K562 (cell line): ENCODE data around the gene DPM2. TPM values are rescaled to one million over a fixed set of nuclear protein-coding genes. Genes with fewer than 3 reads are reported as not detected.

ENCODE experiments used
- AFF1 ChIP-seq, 2 experiments: fragments of 450-650 bp; IDR thresholded peaks; 2 replicates each; pipeline ENCODE4 v1.6.1; 2018; ENCODE audit warnings: mild to moderate bottlenecking in 2 of 2, low read depth in 1 of 2; ENCODE audit not compliant: partially characterized antibody in 2 of 2
- ATF2 ChIP-seq: sonication (generic); formaldehyde crosslinking; IDR thresholded peaks from 2 replicates; pipeline ENCODE4 v1.8.1; 2022; ENCODE audit warnings: missing genetic modification reagents
- FOXJ3 ChIP-seq: sonication (generic); formaldehyde crosslinking; IDR thresholded peaks from 2 replicates; pipeline ENCODE4 v1.4.0; 2020; ENCODE audit warnings: mild to moderate bottlenecking, missing genetic modification reagents
- HOMEZ ChIP-seq: fragments of 250-450 bp; sonication (Bioruptor Pico); IDR thresholded peaks from 2 replicates; pipeline ENCODE4 v1.4.0; 2020; ENCODE audit warnings: mild to moderate bottlenecking, moderate library complexity
- MXI1 ChIP-seq: IDR thresholded peaks from 2 replicates; pipeline ENCODE4 v1.6.1; 2011; ENCODE audit warnings: low read depth, mild to moderate bottlenecking, improper control_type of control experiment, low read length
- RBFOX2 ChIP-seq: fragments of 200-400 bp; formaldehyde crosslinking; IDR thresholded peaks from 2 replicates; pipeline ENCODE4 v1.6.1; 2017; ENCODE audit warnings: low read depth, mild to moderate bottlenecking, low read length, moderate library complexity
- RBM22 ChIP-seq: fragments of 200-400 bp; formaldehyde crosslinking; IDR thresholded peaks from 2 replicates; pipeline ENCODE4 v1.6.1; 2018; ENCODE audit warnings: low read length, low read depth; ENCODE audit not compliant: poor library complexity, severe bottlenecking
- SMAD1 ChIP-seq: fragments of 150-350 bp; IDR thresholded peaks from 2 replicates; pipeline ENCODE4 v1.6.1; 2014; ENCODE audit warnings: low read length, low read depth; ENCODE audit not compliant: partially characterized antibody
- SMARCA5 ChIP-seq: fragments of 450-650 bp; IDR thresholded peaks from 2 replicates; pipeline ENCODE4 v1.6.1; 2016
- SUPT5H ChIP-seq: fragments of 450-650 bp; IDR thresholded peaks from 2 replicates; pipeline ENCODE4 v1.6.1; 2016
- TBP ChIP-seq: optimal IDR thresholded peaks from 2 replicates; pipeline ENCODE3; 2011; ENCODE audit warnings: low read depth, low read length, improper control_type of control experiment
- ZFP1 ChIP-seq: fragments of 450-650 bp; formaldehyde crosslinking; IDR thresholded peaks from 2 replicates; pipeline ENCODE4 v1.4.0; 2020; ENCODE audit warnings: mild to moderate bottlenecking, mixed read lengths
- ZNF239 ChIP-seq: fragments of 250-450 bp; sonication (Bioruptor Pico); IDR thresholded peaks from 2 replicates; pipeline ENCODE4 v1.4.0; 2020; ENCODE audit warnings: mild to moderate bottlenecking
- polyA plus RNA-seq, 8 experiments: library from polyadenylated mRNA; depleted of rRNA in 4 of 8; stranded (reverse) in 5 of 8; unstranded in 3 of 8; fragments of >200 nt; fragmentation: Nextera tagmentation in 2 of 8; fragmentation: Illumina TruSeq in 1 of 8; extraction: Ambion mirVana in 2 of 8; extraction: Trizol in 1 of 8; gene quantifications; 2 replicates each; pipeline versions ENCODE4 v1.2.1 to v1.2.3, GENCODE V29; 2011 to 2014; ENCODE audit warnings: inconsistent platforms in 1 of 8, missing spikeins in 1 of 8
- total RNA-seq, 7 experiments: library from RNA; depleted of rRNA in 6 of 7; stranded (reverse); fragments of >200 nt in 6 of 7; fragmentation: Illumina TruSeq in 2 of 7; extraction: Trizol in 2 of 7; gene quantifications; 2 replicates each; pipeline versions ENCODE4 v1.2.1 to v1.2.3, GENCODE V29; 2011 to 2021; ENCODE audit warnings: low replicate concordance in 1 of 7
- TF ChIP-seq, protein P1 (sequence below): fragments of 250-450 bp; sonication (Bioruptor Pico); IDR thresholded peaks from 2 replicates; pipeline ENCODE4 v1.4.0; 2020; ENCODE audit warnings: mild to moderate bottlenecking, moderate library complexity
- TF ChIP-seq, protein P2 (sequence below), 2 experiments: fragments of 450-650 bp in 1 of 2; sonication (generic) in 1 of 2; formaldehyde crosslinking in 1 of 2; IDR thresholded peaks in 1 of 2; conservative IDR thresholded peaks in 1 of 2; 2 replicates each; pipeline versions ENCODE4 v1.6.1 to v1.8.1; 2016 to 2023; ENCODE audit warnings: mild to moderate bottlenecking in 2 of 2, moderate library complexity in 2 of 2, inconsistent platforms in 1 of 2, missing genetic modification reagents in 1 of 2

DPM2 gene
- total and polyA plus RNA-seq, 9 of the 15 experiments (the other 6 are each of a cell fraction or from before 2014, with no cell fraction given) = 43.5 to 126 (median 71.1) TPM

- TF ChIP-seq, protein P1, sequence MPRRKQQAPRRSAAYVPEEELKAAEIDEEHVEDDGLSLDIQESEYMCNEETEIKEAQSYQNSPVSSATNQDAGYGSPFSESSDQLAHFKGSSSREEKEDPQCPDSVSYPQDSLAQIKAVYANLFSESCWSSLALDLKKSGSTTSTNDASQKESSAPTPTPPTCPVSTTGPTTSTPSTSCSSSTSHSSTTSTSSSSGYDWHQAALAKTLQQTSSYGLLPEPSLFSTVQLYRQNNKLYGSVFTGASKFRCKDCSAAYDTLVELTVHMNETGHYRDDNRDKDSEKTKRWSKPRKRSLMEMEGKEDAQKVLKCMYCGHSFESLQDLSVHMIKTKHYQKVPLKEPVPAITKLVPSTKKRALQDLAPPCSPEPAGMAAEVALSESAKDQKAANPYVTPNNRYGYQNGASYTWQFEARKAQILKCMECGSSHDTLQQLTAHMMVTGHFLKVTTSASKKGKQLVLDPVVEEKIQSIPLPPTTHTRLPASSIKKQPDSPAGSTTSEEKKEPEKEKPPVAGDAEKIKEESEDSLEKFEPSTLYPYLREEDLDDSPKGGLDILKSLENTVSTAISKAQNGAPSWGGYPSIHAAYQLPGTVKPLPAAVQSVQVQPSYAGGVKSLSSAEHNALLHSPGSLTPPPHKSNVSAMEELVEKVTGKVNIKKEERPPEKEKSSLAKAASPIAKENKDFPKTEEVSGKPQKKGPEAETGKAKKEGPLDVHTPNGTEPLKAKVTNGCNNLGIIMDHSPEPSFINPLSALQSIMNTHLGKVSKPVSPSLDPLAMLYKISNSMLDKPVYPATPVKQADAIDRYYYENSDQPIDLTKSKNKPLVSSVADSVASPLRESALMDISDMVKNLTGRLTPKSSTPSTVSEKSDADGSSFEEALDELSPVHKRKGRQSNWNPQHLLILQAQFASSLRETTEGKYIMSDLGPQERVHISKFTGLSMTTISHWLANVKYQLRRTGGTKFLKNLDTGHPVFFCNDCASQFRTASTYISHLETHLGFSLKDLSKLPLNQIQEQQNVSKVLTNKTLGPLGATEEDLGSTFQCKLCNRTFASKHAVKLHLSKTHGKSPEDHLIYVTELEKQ (CRISPR knock-in tag) = no peak
- TF ChIP-seq SMARCA5 = no peak
- TF ChIP-seq HOMEZ (CRISPR knock-in tag) = no peak
- TF ChIP-seq ZFP1 (CRISPR knock-in tag) = no peak
- TF ChIP-seq, protein P2, sequence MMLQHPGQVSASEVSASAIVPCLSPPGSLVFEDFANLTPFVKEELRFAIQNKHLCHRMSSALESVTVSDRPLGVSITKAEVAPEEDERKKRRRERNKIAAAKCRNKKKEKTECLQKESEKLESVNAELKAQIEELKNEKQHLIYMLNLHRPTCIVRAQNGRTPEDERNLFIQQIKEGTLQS (IDR thresholded peaks at IDR 0.05) = no peak
- TF ChIP-seq, protein P2 (CRISPR knock-in tag; conservative IDR thresholded peaks at IDR 0.05) = no peak
- TF ChIP-seq ATF2 (CRISPR knock-in tag) = no peak
- TF ChIP-seq ZNF239 (CRISPR knock-in tag) = no peak
- peak; percentile 83 for TF ChIP-seq RBM22
- no peak for TF ChIP-seq TBP
- TF ChIP-seq SUPT5H = peak; percentile 70
- peak; percentile 13; the same call in 1 of the 2 replicates for TF ChIP-seq MXI1
- TF ChIP-seq RBFOX2 = peak; percentile 68
- TF ChIP-seq AFF1 (IDR thresholded peaks at IDR 0.05; ENCODE audit: low read depth in 1 of 2, partially characterized antibody in 2 of 2) = no peak
- TF ChIP-seq SMAD1 = no peak
- no peak for TF ChIP-seq FOXJ3
These were observed 7.2 kb downstream of the DPM2 start, which contains the start of gene PIP5KL1 (continued) for GRCh38 chr9:127930231-127931091.
